HG03354 (cell line): ENCODE data around the gene MIDN.

Experiments
- ATAC-seq: cut with Tn5 transposase; IDR thresholded peaks from one replicate; pipeline ENCODE4 v1.9.1; 2021; ENCODE audit warnings: mild to moderate bottlenecking; ENCODE audit not compliant: unreplicated experiment, poor library complexity, severe bottlenecking

MIDN gene

DNA sequence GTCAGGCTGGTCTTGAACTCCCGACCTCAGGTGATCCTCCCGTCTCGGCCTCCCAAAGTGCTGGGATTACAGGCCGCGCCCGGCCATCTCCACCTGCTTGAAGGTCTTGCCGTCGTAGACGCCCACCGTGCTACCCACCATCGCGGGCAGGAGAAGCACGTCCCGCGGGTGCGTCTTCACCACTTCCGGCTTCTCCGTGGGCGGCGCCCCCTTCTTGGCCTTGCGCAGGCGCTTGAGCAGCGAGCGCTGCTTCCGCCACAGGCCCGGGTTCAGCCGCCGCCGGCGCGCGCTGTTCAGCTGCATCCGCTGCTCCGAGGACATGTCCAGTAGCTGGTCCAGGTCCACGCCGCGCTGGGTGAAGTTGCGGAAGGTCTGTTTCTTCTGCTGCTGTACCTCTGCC, 58.9 kb downstream of the MIDN start:
- no peak for ATAC-seq

DNA sequence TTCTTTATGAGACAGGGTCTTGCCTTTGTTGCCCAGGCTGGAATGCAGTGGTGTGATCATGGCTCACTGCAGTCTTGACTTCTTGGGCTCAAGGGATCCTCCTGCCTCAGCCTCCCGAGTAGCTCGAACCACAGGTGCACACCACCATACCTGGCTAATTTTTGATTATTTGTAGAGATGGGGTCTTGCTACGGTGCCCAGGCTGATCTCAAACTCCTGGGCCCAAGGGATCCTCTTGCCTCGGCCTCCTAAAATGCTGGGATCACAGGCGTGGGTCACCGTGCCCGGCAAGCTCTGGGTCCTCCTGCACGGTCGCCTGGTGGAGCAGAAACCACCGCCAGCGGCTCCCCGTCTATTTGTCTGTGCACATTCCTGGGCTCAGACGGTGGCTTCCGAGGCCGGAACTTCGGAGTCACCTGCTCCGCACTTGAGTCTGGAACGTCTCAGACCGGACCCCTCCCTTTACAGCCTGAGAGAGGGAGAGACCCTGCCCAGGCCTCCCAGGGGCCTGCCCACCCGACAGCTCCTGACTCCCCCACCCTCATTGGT, 59.4 kb downstream of the MIDN start:
- no peak for ATAC-seq

DNA sequence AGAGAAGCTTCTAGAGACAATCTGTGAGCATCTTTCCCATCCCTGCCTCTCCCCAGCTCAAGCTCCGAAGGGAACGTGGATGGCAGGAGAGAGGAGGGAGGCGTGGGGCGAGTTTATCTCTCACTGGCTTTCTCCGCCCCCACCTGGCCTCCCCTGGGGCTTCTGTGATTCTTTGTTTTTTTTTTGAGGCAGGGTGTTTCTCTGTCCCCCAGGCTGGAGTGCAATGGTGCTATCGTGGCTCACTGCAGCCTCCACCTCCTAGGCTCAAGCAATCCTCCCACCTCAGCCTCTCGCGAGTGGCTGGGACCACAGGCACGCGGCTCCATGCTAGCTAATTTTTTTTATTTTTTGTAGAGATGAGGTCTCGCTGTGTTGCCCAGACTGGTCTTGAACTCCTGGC, 60.3 kb downstream of the MIDN start:
- ATAC-seq: no peak
